ENCODE measurements around the gene MET.

DNA sequence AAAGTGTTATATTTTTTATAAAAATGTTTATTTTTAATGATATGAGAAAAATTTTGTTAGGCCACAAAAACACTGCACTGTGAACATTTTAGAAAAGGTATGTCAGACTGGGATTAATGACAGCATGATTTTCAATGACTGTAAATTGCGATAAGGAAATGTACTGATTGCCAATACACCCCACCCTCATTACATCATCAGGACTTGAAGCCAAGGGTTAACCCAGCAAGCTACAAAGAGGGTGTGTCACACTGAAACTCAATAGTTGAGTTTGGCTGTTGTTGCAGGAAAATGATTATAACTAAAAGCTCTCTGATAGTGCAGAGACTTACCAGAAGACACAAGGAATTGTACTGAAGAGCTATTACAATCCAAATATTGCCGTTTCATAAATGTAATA is 125.6 kb downstream of the MET start:
- TF ChIP-seq ZNF274 (IDR thresholded peaks at IDR 0.05; ENCODE audit: low read depth, low read length) (no peak), SUZ12 (IDR thresholded peaks at IDR 0.05; ENCODE audit: extremely low read depth, insufficient read depth, insufficient read length) (no peak), YY1 (IDR thresholded peaks at IDR 0.05; ENCODE audit: insufficient read depth, insufficient read length) (no peak)

Data from NT2/D1 (cell line).